ENCODE results near the gene FAAH2.
"Not testable (repeated sequence)": the region's sequence is repeated elsewhere in the genome, so short reads cannot be mapped to it uniquely, and the experiment has no call there.

The FAAH2 gene

DNA sequence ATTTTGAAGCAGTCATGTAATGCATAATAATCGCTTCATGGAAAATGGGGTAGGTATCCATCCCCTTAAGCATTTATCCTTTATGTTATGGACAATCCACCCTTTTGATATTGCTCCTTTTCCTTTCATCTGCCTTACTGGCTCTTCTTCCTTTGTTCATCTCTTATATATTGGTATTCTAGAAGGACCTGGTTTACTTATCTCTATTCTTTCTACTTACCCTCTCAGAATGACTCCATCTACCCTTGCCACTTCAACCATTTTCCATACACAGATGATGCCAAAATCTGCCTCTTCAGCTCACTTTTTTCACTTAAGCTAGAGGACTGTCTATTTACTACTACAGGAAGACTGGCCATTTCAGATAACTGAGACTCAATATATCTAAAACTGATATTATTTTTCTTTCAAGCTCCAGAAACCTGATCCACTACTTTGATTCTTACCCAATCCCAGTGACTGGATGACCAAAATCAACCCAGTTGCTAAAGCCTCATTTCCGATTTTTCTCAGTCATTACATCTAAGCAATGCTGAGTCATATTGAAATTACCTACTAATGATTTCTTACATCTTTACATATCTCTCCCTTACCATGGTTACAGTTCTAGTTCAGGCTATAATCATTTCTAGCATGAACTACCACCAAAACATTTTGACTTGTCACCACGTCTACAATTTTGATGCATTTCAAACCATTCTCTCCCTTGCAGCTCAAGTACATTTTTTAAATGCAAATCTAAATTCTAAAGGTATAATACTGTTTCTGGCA, 93.7 kb downstream of the FAAH2 start:
- no peak for DNase-seq

DNA sequence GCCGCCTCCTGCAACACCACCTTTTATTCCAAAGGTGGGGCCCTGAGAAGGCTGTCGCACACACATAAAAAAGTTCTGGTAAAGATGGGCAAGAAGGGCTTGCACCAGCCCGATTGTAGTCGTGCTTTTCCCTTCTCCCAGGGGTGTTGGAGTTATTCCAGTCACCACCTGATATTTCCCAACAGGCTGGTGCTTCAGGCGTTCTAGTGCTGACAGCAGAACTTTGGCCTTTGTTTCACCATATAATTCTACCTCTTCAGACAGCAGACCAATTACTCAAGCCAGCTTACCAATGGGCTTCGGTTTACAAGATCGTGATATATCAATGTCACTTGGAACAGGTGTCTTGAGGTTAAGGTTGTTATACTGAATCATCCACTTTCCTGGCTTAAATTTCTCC, 107.7 kb downstream of the FAAH2 start:
- DNase-seq, result not testable (repeated sequence)

DNA sequence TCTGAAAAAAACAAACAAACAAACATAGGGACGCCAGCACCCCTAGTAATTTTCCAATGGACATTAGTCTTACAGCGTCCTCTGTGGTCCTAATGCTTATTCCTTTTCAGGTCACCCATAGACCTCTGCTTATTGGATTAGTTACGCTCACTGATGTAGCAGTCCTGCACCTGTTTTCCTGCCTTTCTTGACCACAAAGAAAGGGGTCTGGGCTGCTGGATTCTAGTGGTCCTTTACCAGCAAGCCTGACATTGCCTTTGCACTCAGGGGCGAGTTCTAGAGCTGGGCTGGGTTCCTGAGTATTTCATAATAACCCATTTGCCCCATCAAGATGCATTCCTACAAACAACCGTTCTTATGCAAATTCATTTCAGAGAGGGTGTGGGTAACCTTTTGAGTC, 116.7 kb downstream of the FAAH2 start:
- DNase-seq, result not testable (repeated sequence)

DNA sequence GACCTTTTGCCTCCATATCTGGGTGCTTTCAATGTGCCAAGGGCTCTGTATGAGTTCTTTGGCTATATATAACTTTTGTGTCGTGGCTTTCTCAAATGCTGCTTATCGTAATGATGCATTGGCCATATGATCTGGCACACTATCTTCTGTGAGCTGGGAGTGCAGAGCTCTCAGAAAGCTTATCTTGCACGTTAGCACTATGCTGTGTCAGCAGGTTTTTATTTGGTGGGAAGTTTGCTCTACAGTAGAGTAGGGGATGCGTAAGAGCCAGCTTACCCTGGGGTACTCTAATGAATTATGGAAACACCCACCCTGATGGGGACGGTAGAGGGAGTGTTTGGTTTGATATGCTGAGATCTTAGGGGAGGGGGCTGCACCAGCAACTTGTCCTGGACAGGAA, 119.6 kb downstream of the FAAH2 start:
- DNase-seq, result no peak

DNA sequence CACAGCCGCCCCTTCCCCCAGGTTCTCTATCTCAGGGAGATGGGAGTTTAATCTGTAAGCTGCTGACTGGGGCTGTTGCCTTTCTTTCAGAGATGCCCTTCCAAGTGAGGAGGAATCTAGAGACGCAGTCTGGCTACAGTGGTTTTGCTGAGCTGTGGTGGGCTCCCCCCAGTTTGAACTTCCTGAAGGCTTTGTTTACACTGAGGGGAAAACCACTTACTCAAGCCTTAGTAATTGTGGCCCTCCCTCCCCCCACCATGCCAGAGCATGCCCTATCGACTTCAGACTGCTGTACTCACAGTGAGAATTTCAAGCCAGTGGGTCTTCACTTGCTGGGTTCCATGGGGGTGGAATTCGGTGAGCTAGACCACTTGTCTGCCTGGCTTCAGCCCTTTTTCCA, 131.3 kb downstream of the FAAH2 start:
- DNase-seq, result no peak

GRCh38 chrX:57422289-57422688, 135.8 kb downstream of the FAAH2 start:
- no peak for DNase-seq

DNA sequence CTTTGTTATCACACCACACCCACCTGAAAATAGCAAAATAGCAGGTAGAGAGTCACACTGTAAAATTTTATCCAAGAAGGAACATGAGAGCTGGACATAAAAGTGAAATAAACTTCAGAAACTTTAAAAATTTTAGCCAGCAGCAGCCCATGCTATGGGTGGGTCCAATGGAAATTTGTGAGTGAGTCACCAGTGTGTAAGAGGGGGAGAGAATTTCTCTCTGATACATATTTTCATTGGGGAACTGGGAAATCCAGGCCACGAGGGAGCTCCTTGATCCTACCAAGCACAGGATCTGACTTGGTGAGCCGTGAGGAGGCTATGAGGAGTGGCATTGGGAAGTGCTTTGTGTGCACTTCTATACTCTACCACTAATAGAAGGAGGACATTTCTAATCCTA, 136.3 kb downstream of the FAAH2 start:
- no peak for DNase-seq

DNA sequence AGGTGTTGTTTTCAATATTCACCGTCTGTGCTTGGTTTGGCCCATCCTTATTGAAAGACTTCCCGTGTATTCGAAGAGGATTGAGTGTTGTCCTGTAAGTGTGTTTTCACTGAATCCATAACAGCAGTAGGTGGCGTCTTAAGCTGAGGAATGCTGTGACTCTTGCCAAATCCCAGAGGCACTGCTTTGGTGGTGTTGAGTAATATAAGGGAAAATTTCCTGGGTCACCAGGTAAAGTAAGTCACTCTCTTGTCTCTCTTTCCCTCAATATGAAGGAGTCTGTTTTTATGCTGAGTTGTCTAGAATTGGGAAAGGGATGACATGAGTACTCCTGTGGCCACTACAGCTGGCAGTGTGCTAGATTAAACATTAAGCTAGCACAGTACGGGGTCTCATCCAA, 158.6 kb downstream of the FAAH2 start:
- DNase-seq, result no peak

DNA sequence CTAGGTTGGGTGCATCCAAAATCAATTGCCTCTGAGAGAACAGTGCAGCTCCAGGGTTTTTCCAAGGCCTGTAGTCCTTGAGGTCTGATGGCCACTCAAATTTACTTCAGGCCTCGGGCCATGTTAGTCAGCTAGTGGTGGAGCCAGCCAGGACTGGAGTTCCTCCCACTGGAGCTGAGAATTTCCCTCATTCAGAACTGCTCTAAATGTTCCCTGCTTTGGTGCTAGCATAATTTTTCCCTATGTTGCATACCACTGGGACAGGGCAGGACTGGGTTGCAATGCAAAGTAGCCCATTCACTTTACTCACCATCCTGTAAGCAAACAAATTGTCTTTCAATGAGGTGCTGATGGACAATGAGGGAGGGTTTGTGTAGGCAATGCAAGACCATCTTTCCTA, 159.3 kb downstream of the FAAH2 start:
- DNase-seq, result no peak

GRCh38 chrX:57447856-57448255, 161.3 kb downstream of the FAAH2 start:
- DNase-seq, result no peak

GRCh38 chrX:57451426-57452020, 165.0 kb downstream of the FAAH2 start:
- DNase-seq, result no peak

DNA sequence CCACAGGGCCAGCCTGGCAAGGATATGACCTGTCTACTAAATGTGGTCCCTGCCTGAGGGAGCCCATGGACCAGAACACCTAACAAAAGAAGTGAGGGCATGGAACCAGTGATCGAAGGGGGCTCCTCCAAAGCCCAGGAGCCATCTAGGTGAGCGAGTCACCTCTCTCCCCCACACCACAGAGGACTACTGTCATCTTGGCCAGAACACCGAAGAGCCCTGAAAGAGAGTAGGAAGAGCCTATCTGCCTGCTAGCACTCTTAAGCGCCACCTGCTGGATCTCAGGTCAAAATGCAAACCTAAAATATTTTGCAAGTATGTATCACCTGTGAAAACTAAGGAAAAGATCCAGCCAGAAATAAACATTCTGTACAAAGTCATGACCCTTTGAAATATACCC, 167.4 kb downstream of the FAAH2 start:
- peak; percentile 5 for DNase-seq

DNA sequence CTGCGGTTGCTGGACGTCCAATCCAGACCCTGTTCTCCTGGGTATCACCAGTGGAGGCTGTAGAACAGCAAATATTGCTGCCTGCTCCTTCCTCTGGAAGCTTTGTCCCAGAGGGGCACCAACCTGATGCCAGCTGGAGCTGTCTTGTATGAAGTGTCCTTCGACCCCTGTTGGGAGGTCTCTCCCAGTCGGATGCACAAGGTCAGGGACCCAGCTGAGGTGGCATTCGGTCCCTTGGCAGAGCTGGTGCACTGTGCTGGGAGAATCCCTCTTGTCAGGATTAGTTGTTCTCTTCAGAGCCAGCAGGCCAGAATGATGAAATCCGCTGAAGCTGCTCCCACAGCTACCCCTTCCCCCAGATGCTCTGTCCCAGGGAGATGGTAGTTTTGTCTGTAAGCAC, 195.0 kb downstream of the FAAH2 start:
- no peak for DNase-seq

DNA sequence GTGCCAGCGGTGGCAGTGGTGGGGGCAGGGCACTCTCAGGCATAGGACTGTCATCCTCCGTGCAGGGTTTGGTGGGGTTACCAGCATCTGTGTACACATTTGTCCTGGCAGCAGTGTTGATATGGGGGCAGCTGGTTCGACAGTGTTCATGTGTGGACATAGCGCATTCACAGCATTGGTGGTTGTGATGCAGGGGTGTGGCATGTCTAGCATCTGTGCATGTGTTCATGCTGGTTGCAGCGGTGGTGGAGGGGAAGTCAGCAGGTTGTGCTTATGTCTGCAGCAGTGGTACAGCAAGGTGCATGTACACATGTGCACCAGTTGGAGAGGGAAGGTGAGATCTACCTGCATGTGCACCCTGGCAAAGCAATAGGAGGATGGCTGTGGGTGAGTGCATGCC, 230.0 kb downstream of the FAAH2 start:
- no peak for DNase-seq

DNA sequence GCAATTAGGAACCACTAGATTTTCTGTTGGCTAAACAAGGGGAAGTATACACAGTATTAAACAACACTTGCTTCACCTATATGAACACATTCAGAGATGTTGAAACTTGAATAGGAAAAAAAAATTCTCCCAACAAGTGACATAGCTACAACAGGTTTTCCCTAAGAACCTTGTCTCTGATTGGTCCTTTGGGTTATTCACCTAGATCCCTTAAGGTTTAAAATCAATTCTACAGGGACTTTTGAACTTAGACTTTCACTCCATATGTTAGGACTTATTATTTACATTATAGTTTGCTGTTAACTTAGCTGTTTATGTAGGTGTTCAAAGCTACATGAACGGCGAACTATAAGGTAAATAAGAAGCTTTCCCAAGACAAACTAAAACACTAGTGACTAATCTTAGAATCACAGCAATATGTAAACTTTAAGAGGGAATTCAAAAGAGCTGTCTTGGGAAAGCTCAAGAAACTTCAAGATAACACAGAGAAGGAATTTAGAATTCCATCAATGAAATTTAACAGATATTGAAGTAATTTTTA, 233.1 kb downstream of the FAAH2 start:
- DNase-seq, result no peak

DNA sequence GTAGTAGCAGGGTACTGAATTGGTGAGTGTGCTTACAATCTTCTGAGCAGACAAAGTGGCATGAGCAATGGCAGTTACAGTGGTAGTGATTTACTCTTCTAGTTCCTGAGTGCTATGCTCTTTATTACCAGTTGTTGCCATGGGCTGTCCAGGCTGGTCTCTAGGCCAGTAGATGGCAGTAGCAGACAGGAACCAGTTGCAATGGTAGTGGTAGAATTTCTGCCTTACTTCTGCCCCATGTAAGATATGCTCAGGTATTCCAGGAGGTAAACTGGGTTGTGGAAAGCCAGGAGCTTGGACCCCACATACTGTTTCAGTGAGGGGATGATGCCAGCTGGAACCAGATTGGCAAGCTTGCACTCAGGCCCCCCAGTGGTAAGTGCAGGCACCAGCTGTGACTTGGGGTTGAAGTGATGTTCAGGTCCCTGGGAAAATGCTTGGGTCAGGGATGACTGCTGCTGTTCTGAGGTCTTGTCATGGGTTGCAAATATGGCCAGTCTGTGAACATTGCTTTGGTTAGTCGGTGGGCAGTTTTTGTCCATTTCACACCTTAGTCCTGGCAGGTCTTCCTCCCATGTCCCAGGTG, 242.3 kb downstream of the FAAH2 start:
- peak; percentile 19 for DNase-seq
